ENCODE measurements around the gene RTN1.

Gene RTN1, protein sequence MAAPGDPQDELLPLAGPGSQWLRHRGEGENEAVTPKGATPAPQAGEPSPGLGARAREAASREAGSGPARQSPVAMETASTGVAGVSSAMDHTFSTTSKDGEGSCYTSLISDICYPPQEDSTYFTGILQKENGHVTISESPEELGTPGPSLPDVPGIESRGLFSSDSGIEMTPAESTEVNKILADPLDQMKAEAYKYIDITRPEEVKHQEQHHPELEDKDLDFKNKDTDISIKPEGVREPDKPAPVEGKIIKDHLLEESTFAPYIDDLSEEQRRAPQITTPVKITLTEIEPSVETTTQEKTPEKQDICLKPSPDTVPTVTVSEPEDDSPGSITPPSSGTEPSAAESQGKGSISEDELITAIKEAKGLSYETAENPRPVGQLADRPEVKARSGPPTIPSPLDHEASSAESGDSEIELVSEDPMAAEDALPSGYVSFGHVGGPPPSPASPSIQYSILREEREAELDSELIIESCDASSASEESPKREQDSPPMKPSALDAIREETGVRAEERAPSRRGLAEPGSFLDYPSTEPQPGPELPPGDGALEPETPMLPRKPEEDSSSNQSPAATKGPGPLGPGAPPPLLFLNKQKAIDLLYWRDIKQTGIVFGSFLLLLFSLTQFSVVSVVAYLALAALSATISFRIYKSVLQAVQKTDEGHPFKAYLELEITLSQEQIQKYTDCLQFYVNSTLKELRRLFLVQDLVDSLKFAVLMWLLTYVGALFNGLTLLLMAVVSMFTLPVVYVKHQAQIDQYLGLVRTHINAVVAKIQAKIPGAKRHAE

DNA sequence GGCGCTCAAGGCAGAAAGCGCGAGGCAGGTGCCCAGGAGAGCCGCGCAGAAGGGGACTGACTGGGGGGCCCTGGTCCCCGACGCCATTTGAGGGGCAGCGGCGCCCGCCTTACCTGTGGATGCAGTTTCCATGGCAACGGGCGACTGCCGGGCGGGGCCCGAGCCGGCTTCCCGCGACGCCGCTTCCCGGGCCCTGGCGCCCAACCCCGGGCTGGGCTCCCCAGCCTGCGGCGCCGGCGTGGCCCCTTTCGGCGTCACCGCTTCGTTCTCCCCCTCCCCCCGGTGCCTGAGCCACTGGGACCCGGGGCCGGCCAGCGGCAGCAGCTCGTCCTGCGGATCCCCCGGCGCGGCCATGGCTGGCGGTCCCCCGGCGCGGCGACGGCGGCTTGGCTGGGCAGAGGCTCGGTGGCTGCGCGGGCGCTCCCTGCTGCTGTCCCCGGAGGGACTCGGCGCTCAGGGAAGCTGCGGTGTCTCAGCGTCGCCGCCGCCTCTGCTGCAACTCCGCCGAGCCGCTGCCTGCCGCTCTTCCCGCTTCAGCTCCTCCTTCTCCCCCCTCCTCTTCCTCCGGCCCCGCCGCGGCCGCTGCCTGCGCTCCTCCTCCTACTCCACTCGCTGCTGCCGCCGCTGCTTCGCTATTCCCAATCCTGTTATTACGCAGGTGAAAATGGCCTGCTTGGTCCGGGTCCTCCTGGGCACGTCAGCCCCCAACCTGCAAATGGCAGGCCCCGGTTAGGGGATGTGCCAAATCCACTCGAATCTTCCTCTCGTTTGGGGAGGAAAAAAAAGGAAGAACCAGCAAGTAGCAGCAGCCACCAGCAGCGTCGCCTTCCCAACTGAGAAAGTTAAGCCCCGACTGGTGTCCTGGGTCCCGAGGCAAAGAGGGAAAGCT lies at the start of gene RTN1:
Gene RTN1, minus strand, starts transcription at position 500 of the 889 bp plus-strand sequence. Its CDS starts 146 bp downstream, at position 354.
- no peak for DNase-seq

GRCh38 chr14:59920378-59920683 lies 49.8 kb upstream of the RTN1 start:
- DNase-seq: no peak

GRCh38 chr14:59919570-59920377 lies 49.2 kb upstream of the RTN1 start, which contains the start of gene LRRC9:
Gene LRRC9, plus strand, starts transcription at chr14:59920144.
- peak; percentile 48 for DNase-seq

DNA sequence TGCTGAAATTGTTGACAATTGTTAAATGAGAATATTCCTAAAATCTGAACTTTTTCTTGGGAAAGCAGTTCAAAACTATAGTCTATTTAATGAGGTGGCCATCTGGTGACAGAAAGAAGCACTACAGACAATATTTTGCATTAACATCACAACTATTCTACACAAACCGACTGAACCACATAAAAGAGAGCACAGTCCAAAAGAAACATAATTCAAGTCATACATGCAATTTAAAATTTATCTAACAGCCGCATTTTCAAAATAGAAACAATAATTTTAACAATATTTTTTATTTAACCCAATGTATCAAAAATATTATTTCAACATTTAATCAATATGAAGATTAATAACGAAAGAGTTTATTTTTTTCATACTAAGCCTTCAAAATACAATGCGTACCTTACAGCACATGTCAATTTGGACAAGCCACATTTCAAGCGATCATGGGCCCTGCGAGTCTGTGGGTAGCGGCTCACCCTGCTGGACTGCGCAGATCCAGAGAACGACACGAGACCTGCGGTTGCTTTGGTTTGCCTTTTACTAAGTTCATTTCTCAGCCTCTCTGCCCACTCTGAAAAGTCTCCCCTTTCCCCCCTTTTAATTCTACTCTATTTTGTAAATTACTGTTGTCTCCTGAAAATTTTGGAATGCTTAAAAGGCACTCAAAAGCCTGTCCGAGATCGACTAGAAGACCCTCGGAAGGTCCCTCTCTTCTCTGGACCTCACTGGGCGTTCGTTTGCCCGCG lies 48.4 kb upstream of the RTN1 start:
- peak; percentile 10 for DNase-seq

- DNase-seq: no peak
Observed at GRCh38 chr14:59913187-59913586, 42.6 kb upstream of the RTN1 start.

DNA sequence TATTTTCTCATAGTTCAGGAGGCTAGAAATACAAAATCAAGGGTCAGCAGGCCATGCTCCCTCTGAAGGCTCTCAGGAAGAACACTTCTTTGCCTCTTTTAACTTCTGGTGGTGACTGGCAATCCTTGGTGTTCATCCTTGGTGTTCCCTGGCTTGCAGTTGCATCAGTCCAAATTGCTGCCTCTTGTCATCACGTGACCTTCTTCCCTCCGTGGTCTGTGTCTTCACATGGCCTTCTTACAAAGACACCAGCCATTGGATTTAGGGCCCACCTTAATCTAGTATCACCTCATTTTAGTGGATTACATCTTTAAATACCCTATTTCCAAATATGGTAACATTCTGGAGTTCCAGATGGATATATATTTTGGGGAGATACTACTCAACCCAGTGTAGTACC lies 41.9 kb upstream of the RTN1 start:
- no peak for DNase-seq

DNA sequence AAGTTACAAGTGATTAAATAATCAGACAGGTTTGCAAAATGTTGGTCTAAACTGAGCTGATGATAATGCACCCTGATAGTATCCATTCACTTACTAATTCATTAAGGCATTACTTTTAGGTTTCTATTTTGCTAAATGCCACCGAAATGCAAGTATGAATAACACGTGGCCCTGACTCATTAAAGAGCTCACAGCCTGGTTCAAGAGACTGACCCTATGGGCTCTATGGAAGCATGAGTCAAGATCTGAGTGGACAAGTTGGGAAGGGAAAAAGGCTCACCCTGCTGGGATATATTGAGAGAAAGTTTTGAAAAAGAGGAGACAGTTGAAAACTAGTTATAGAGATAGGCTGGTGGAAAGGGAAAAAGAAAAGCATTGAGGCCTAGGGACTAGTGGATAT lies 34.6 kb upstream of the RTN1 start:
- no peak for DNase-seq

DNA sequence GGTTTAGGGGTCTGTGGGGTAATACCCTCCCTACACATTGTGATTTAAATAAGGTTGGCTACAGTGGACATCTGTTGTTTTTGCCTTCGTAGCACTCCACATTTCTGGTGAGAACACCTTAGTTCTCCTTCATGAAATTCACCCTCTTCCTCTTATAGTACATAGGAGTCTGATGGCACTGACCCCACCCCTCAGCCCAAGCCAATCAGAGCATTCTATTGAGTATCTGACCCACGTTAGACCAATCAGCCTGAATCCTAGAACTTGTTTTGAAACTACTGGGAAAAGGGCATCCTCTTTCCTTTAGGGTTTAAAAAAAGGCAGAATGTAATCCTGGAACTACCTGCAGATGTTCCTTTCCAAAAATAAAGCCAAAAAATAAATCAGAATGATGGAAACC lies 33.6 kb upstream of the RTN1 start:
- DNase-seq: no peak

GRCh38 chr14:59900556-59900955 lies 30.0 kb upstream of the RTN1 start:
- no peak for DNase-seq

DNA sequence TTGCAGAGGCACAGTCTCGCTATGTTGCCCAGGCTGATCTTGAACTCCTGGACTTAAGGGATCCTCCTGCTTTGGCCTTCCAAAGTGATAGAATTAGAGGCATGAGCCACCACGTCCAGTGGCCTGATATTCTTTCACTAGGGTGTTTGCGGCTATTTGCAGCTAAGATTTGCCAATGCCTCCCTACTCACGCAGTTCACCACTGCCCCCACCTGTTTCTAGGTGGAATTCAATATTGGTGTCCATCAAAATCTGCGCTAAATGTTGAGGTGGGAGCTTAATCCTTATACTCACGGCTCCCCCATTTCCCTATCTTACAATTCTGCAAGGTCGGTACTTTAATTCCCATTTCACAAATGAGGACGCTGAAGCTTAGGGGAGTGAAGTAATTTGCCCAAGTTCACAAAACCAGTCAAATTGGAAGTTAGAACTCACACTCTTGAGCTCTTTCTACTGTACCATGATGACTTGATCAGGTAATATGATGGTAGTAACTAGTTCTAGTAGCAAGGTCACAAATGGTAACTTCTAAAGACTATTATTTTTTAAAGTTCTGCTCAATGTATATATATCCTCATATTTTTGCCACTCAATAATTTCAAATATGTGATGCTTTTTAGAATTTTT lies 27.3 kb upstream of the RTN1 start:
- DNase-seq: no peak

DNA sequence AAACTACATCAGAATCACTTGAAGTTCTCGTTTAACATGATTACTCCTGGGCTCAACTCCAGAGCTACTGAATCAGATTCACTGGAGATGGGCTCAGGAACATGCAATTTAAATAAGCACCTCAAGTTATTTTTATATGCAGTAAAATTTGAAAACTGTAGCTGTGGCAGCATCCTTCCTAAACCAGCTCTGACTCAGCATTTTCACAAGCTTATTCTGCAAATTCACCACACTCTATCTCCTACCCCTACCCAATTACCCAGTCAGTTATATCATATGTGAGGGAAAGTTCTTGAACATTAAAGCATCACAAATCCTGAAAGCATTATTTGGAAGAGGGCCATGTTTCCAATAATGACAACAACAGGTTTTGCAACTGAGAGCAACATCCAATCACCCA lies 25.1 kb upstream of the RTN1 start:
- no peak for DNase-seq

GRCh38 chr14:59890676-59891075 lies 20.1 kb upstream of the RTN1 start:
- DNase-seq: no peak

DNA sequence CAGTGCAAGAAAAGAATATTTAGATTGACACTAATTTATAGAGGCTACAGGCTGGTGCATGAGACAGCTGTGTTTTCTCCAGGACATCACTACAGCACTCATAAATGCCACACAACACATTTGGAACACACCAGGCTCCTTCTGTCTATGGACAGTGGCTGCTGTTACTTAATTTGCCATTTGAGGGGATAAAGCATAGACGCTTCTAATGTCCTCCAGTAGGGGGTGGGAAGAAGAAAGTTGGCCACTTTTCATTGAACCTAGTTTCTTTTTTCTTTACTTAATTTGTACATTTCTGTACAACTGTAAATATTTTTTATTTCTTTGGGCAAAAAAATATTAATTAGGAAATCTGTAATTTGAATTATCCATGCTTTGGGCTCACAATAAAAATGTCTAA lies 12.4 kb upstream of the RTN1 start:
- no peak for DNase-seq

DNA sequence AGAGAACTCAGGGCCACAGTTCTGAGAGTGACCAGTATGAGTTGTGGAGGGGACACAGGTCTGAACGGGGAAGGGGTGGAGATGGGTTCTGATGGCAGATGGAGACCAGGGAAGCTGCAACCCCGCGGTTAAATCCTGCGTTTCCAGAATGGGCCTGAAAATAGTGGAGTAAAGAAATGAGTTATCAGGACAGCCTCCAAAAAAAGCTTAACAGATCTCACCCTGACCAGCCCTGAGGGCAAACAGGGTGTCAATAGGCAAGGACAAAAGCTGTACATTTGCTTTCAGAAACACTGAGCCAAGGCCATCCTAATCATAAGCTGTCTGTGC lies 555 bp upstream of the RTN1 start:
- DNase-seq: no peak

- no peak for DNase-seq
Observed at GRCh38 chr14:59869381-59870255, 958 bp downstream of the RTN1 start.

- no peak for DNase-seq
Observed at GRCh38 chr14:59868021-59868420, 2.6 kb downstream of the RTN1 start.

GRCh38 chr14:59863806-59864525 lies 6.6 kb downstream of the RTN1 start:
- no peak for DNase-seq

- DNase-seq: no peak
Observed at GRCh38 chr14:59857328-59857727, 13.2 kb downstream of the RTN1 start.

- DNase-seq: no peak
Observed at GRCh38 chr14:59852350-59852749, 18.2 kb downstream of the RTN1 start.

DNA sequence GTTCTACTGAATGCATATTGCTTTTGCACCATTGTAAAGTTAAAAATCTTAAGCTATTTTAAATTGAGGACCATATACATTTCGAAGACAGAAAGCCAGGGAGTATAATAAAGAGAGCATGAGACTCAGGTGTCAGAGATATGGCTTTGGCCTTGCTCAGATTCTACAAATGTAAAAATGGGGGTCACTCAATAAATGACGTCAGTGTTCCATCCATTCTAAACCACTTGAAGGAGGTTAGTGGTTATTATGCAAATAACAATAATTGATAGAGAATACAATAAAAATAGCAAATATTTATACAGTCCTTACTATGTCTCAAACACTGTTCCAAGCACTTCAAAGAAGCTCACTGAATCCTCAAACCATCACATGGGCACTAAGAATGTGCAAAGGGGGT lies 20.1 kb downstream of the RTN1 start:
- DNase-seq: no peak

Measured in CD4-positive, alpha-beta T cell treated with Interleukin-21 for 1 hour (primary cell).